Smooth muscle cell (in vitro differentiated cells): ENCODE data around the gene PRKACG. TPM values are rescaled to one million over a fixed set of nuclear protein-coding genes. Genes with fewer than 3 reads are reported as not detected.

ENCODE experiments used
- DNase-seq: peaks from one replicate; lab custom pipeline; 2025; ENCODE audit not compliant: unreplicated experiment; lab: John Stamatoyannopoulos, UW
- H2AFZ ChIP-seq: fragments of 200-600 bp; sonication (generic); 2 replicates; pipeline ENCODE4 v1.6.0; 2016; ENCODE audit warnings: antibody characterized with exemption, low read depth, mild to moderate bottlenecking
- H3F3A ChIP-seq: fragments of 200-600 bp; sonication (generic); 2 replicates; pipeline ENCODE4 v1.6.0; 2017; ENCODE audit warnings: antibody characterized with exemption, low read depth
- H3K27ac ChIP-seq: fragments of 200-600 bp; sonication (generic); 2 replicates; pipeline ENCODE4 v1.5.1; 2016; ENCODE audit warnings: low read depth, mild to moderate bottlenecking
- H3K27me3 ChIP-seq: fragments of 200-600 bp; sonication (generic); 2 replicates; pipeline ENCODE4 v1.6.1; 2016; ENCODE audit warnings: low read depth, mild to moderate bottlenecking
- H3K36me3 ChIP-seq: fragments of 200-600 bp; sonication (generic); 2 replicates; pipeline ENCODE4 v1.5.1; 2016; ENCODE audit warnings: low read depth
- H3K4me1 ChIP-seq: fragments of 200-600 bp; sonication (generic); 2 replicates; pipeline ENCODE4 v1.5.1; 2016; ENCODE audit warnings: low read depth
- H3K4me2 ChIP-seq: fragments of 200-600 bp; sonication (generic); 2 replicates; pipeline ENCODE4 v1.6.0; 2016; ENCODE audit warnings: mild to moderate bottlenecking
- H3K4me3 ChIP-seq: fragments of 200-600 bp; sonication (generic); 2 replicates; pipeline ENCODE4 v1.5.1; 2016; ENCODE audit warnings: mild to moderate bottlenecking
- H3K79me2 ChIP-seq: fragments of 200-600 bp; sonication (generic); 2 replicates; pipeline ENCODE4 v1.6.0; 2016; ENCODE audit warnings: low read depth, mild to moderate bottlenecking
- H3K9ac ChIP-seq: fragments of 200-600 bp; sonication (generic); 2 replicates; pipeline ENCODE4 v1.6.0; 2016; ENCODE audit warnings: low read depth
- H3K9me3 ChIP-seq: fragments of 200-600 bp; sonication (generic); replicated peaks from 2 replicates; pipeline ENCODE4 v1.5.1; 2016; ENCODE audit warnings: low read depth
- H4K20me1 ChIP-seq: fragments of 200-600 bp; sonication (generic); 2 replicates; pipeline ENCODE4 v1.6.0; 2016; ENCODE audit warnings: low read depth
- WGBS: methylation state at CpG from one replicate; pipeline ENCODE4 v1.1.7; 2016; ENCODE audit warnings: low lambda C conversion rate; 5-methylcytosine and 5-hydroxymethylcytosine counted together
- polyA plus RNA-seq: library from polyadenylated mRNA; unstranded; fragments of >200 nt; fragmentation: Nextera tagmentation; extraction: Ambion mirVana; gene quantifications from 2 replicates; pipeline ENCODE4 v1.2.1, GENCODE V29; 2016
- total RNA-seq: library from RNA; depleted of rRNA; stranded (reverse); fragments of >200 nt; gene quantifications from 2 replicates; pipeline ENCODE4 v1.2.3, GENCODE V29; 2014
- TF ChIP-seq, protein P1 (sequence below): fragments of 200-600 bp; sonication (generic); IDR thresholded peaks from 2 replicates; pipeline ENCODE4 v1.5.1; 2017; ENCODE audit warnings: borderline replicate concordance, mild to moderate bottlenecking, antibody characterized with exemption; ENCODE audit not compliant: insufficient read depth, poor library complexity, severe bottlenecking

Gene PRKACG
- total and polyA plus RNA-seq, 2 experiments from 2014 or later, result not detected

- WGBS, result 97% methylated on average over 1 of the region's 1 CpG
- no peak overlapping the region for H3K4me3 ChIP-seq
- no peak overlapping the region for H3K4me2 ChIP-seq
- no peak for DNase-seq
- no peaks in the 10 kb centered on the region for H3K4me1 ChIP-seq
- TF ChIP-seq, protein P1, sequence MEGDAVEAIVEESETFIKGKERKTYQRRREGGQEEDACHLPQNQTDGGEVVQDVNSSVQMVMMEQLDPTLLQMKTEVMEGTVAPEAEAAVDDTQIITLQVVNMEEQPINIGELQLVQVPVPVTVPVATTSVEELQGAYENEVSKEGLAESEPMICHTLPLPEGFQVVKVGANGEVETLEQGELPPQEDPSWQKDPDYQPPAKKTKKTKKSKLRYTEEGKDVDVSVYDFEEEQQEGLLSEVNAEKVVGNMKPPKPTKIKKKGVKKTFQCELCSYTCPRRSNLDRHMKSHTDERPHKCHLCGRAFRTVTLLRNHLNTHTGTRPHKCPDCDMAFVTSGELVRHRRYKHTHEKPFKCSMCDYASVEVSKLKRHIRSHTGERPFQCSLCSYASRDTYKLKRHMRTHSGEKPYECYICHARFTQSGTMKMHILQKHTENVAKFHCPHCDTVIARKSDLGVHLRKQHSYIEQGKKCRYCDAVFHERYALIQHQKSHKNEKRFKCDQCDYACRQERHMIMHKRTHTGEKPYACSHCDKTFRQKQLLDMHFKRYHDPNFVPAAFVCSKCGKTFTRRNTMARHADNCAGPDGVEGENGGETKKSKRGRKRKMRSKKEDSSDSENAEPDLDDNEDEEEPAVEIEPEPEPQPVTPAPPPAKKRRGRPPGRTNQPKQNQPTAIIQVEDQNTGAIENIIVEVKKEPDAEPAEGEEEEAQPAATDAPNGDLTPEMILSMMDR, result no peak
- no peaks in the 10 kb centered on the region for H3K9me3 ChIP-seq
- no peaks in the 10 kb centered on the region for H3K27me3 ChIP-seq
- H3K27ac ChIP-seq, result no peak overlapping the region
- no peaks in the 10 kb centered on the region for H3K36me3 ChIP-seq
- H3K9ac ChIP-seq, result no peak overlapping the region
- H3F3A ChIP-seq, result no peaks in the 10 kb centered on the region
- H3K79me2 ChIP-seq, result no peaks in the 10 kb centered on the region
- no peaks in the 10 kb centered on the region for H4K20me1 ChIP-seq
- H2AFZ ChIP-seq, result no peak overlapping the region
Observed at GRCh38 chr9:69030851-69031645, 17.1 kb upstream of the PRKACG start.

DNA sequence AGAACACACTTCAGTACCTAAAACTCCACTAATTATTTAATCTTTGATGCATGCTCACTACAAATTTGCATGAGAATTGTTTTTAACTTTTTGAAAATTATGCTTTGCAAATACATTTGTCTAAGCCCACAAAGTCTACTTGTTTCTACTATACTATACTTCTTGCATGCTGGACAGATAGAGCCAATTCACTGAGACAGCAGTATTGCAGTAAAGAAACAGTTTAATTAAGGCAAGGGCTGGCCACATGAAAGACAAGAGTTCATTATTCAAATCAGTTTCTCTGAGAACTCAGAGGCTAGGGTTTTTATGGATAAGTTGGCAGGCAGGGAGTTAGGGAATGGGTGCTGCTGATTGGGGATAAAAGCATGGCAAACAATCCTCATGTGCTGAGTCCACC is 15.6 kb upstream of the PRKACG start:
- no peaks in the 10 kb centered on the region for H3K27me3 ChIP-seq
- H2AFZ ChIP-seq, result no peak overlapping the region
- H3K36me3 ChIP-seq, result no peaks in the 10 kb centered on the region
- H3K4me3 ChIP-seq, result no peak overlapping the region
- H3K79me2 ChIP-seq, result no peaks in the 10 kb centered on the region
- no peak overlapping the region for H3K27ac ChIP-seq
- H3K9ac ChIP-seq, result no peak overlapping the region
- no peaks in the 10 kb centered on the region for H3F3A ChIP-seq
- TF ChIP-seq, protein P1, result no peak
- no peak for DNase-seq
- H3K9me3 ChIP-seq, result no peaks in the 10 kb centered on the region
- H3K4me2 ChIP-seq, result no peak overlapping the region
- H3K4me1 ChIP-seq, result no peaks in the 10 kb centered on the region
- no peaks in the 10 kb centered on the region for H4K20me1 ChIP-seq

DNA sequence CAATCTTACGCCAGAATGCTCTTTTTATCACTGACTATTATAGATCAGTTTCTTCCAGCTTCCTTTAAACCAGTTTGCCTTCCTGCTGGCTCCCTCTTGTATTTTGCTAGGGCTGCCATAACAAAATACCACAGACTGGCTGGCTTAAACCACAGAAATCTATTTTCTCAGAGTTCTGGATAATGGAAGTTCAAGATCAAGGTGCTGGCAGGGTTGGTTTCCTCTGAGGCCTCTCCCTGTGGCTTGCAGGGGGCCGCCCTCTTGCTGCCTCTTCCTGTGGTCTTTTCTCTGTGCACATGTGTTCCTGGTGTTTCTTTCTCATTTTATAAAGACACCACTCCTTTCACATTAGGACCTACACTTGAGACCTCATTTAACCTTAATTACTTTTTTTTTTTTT is 14.8 kb upstream of the PRKACG start:
- Histone ChIP-seq H3K27ac (no peak overlapping the region), H3K36me3 (no peaks in the 10 kb centered on the region), H2AFZ (no peak overlapping the region), H3K9me3 (no peaks in the 10 kb centered on the region), H3K4me2 (no peak overlapping the region), H3K9ac (no peak overlapping the region), H3F3A (no peaks in the 10 kb centered on the region), H3K79me2 (no peaks in the 10 kb centered on the region), H3K27me3 (no peaks in the 10 kb centered on the region), H3K4me1 (no peaks in the 10 kb centered on the region), H4K20me1 (no peaks in the 10 kb centered on the region), H3K4me3 (no peak overlapping the region)
- TF ChIP-seq, protein P1, result no peak
- DNase-seq, result no peak
- WGBS, result 96% methylated on average over 2 of the region's 2 CpGs
